Measurements from ENCODE around the gene AMH. TPM values are rescaled to one million over a fixed set of nuclear protein-coding genes. Genes with fewer than 3 reads are reported as not detected.

Gene AMH
- total RNA-seq, 1 experiment from 2014 or later, result 42.8 TPM

DNA sequence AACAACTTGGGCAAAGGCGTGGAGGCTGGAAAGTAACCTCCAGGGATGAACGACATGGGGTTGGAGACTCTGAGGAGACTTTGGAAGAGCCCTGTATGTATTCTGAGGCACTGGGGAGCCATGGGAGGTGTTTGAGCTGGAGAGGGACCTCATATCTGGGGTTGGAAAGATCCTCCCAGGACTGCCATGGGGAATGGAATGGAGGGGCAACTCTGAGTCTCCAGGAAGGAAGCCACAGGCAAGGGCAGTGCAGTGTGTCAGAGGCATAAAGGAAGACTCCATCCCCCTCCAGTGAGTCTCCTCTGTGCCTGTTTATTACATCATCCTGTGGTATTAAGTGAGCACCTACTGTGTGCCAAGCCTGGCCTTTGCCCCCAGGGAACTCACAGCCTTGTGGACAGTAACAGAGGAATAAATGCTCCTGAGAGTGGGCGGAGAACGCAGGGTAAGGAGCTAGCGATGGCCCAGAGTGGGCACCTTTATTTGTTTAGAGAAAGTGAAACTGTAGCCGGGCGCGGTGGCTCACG, 25.1 kb downstream of the AMH start:
- Histone ChIP-seq H3K9ac (ENCODE audit: low read length) (peak overlapping the region; percentile 52), H3K4me2 (ENCODE audit: low read length) (peak overlapping the region; percentile 68), H3K9me3 (ENCODE audit: control insufficient read depth in 1 of 2, insufficient read depth in 1 of 2, low read depth in 1 of 2, low read length in 2 of 2) (no peaks in the 10 kb centered on the region), H2AFZ (ENCODE audit: low read depth, low read length, poor library complexity, severe bottlenecking) (no peak overlapping the region), H4K20me1 (ENCODE audit: insufficient read depth) (peaks cover 18% of the 10 kb centered on the region; the same call in 1 of the 2 replicates), H3K79me2 (ENCODE audit: insufficient read depth, low read length) (peaks cover 51% of the 10 kb centered on the region), H3K4me1 (ENCODE audit: control insufficient read depth in 1 of 2, insufficient read depth in 2 of 2, low read length in 2 of 2) (peaks cover 9 to 52% of the 10 kb centered on the region in 2 experiments), H3K4me3 (replicated peaks in 1 of 2; ENCODE audit: low read depth in 1 of 2, low read length in 2 of 2) (peak overlapping the region in 1 of 2 experiments; percentile 38; a peak in 1 of 4 replicates), H3K9me2 (ENCODE audit: insufficient read depth) (no peaks in the 10 kb centered on the region), H3K27me3 (ENCODE audit: insufficient read depth, low read length) (no peaks in the 10 kb centered on the region), H3K36me3 (ENCODE audit: control insufficient read depth in 1 of 2, insufficient read depth in 2 of 2, low read length in 2 of 2) (peaks cover 14 to 28% of the 10 kb centered on the region in 2 experiments; a peak in 2 of 4 replicates), H3K27ac (ENCODE audit: low read depth, low read length) (peak overlapping the region; percentile 66)
- POLR2A ChIA-PET, result interaction anchor here (0.8 kb wide), 1 partner anchor 111 kb away, joined by 6 read pairs; no protein-coding TSS in a partner anchor
- no peak for TF ChIP-seq ZFX (IDR thresholded peaks at IDR 0.05)
- TF ChIP-seq EGR1 (IDR thresholded peaks at IDR 0.05; ENCODE audit: low read depth), result no peak
- TF ChIP-seq POLR2AphosphoS5 (IDR thresholded peaks at IDR 0.05; ENCODE audit: low read depth, low read length), result no peak
- no peak for TF ChIP-seq FOSL1 (IDR thresholded peaks at IDR 0.05; ENCODE audit: low read depth)
- no peak for TF ChIP-seq ZNF274 (IDR thresholded peaks at IDR 0.05; ENCODE audit: low read depth, low read length)
- no peak for TF ChIP-seq CEBPB (IDR thresholded peaks at IDR 0.05; ENCODE audit: low read depth)
- TF ChIP-seq ELF1 (IDR thresholded peaks at IDR 0.05; ENCODE audit: borderline replicate concordance, low read depth), result no peak
- TF ChIP-seq, protein P1, sequence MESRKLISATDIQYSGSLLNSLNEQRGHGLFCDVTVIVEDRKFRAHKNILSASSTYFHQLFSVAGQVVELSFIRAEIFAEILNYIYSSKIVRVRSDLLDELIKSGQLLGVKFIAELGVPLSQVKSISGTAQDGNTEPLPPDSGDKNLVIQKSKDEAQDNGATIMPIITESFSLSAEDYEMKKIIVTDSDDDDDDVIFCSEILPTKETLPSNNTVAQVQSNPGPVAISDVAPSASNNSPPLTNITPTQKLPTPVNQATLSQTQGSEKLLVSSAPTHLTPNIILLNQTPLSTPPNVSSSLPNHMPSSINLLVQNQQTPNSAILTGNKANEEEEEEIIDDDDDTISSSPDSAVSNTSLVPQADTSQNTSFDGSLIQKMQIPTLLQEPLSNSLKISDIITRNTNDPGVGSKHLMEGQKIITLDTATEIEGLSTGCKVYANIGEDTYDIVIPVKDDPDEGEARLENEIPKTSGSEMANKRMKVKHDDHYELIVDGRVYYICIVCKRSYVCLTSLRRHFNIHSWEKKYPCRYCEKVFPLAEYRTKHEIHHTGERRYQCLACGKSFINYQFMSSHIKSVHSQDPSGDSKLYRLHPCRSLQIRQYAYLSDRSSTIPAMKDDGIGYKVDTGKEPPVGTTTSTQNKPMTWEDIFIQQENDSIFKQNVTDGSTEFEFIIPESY (IDR thresholded peaks at IDR 0.05; ENCODE audit: extremely low read depth, insufficient replicate concordance, low read length), result no peak
- TF ChIP-seq JUND (IDR thresholded peaks at IDR 0.05), result no peak
- no peak for TF ChIP-seq RAD21 (IDR thresholded peaks at IDR 0.05; ENCODE audit: low read depth)
- no peak for TF ChIP-seq SP1 (IDR thresholded peaks at IDR 0.05; ENCODE audit: low read depth)
- TF ChIP-seq, protein P2, sequence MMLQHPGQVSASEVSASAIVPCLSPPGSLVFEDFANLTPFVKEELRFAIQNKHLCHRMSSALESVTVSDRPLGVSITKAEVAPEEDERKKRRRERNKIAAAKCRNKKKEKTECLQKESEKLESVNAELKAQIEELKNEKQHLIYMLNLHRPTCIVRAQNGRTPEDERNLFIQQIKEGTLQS (IDR thresholded peaks at IDR 0.05), result no peak
- no peak for TF ChIP-seq TCF7L2 (IDR thresholded peaks at IDR 0.05; ENCODE audit: borderline replicate concordance, extremely low read depth, insufficient read depth, insufficient read length)
- TF ChIP-seq EZH2 (IDR thresholded peaks at IDR 0.05), result no peak
- TF ChIP-seq, protein P3, sequence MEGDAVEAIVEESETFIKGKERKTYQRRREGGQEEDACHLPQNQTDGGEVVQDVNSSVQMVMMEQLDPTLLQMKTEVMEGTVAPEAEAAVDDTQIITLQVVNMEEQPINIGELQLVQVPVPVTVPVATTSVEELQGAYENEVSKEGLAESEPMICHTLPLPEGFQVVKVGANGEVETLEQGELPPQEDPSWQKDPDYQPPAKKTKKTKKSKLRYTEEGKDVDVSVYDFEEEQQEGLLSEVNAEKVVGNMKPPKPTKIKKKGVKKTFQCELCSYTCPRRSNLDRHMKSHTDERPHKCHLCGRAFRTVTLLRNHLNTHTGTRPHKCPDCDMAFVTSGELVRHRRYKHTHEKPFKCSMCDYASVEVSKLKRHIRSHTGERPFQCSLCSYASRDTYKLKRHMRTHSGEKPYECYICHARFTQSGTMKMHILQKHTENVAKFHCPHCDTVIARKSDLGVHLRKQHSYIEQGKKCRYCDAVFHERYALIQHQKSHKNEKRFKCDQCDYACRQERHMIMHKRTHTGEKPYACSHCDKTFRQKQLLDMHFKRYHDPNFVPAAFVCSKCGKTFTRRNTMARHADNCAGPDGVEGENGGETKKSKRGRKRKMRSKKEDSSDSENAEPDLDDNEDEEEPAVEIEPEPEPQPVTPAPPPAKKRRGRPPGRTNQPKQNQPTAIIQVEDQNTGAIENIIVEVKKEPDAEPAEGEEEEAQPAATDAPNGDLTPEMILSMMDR (IDR thresholded peaks at IDR 0.05 in 2 of 3, conservative IDR thresholded peaks at IDR 0.05 in 1 of 3; ENCODE audit: borderline replicate concordance in 1 of 3, insufficient read depth in 1 of 3, low read depth in 2 of 3, low read length in 2 of 3), result no peak
- no peak for TF ChIP-seq EZH2phosphoT487 (IDR thresholded peaks at IDR 0.05; ENCODE audit: borderline replicate concordance)
- RAD21 ChIA-PET (ENCODE audit: low non-redundant PET in 1 of 2, low total read pairs in 2 of 2, uncharacterized antibody in 2 of 2, unreplicated experiment in 2 of 2), result interaction anchor here in 1 of 2 experiments (0.6 kb wide), 1 partner anchor 114 kb away, joined by 4 read pairs; no protein-coding TSS in a partner anchor
- ATAC-seq, result no peak
- DNase-seq (ENCODE audit: low read depth, low spot score), result no peak
- no TSS peak for BruUV-seq (replicated peaks)
- CTCF ChIA-PET, result interaction anchor here (0.9 to 1.9 kb wide), 4 partner anchors 8 to 337 kb away, joined by 3 to 10 read pairs (median 4); no protein-coding TSS in a partner anchor
- intact Hi-C loops (cut with micrococcal nuclease), result no loop called here

Measured in HCT116 (cell line).